Vagina (tissue), 2 donors: Measurements from ENCODE around the gene FRMD3. TPM values are rescaled to one million over a fixed set of nuclear protein-coding genes. Genes with fewer than 3 reads are reported as not detected.

ENCODE experiments used
- DNase-seq, 2 donors: peaks; one replicate each; pipeline ENCODE4 v3.0.0-alpha.2; 2017; ENCODE audit errors: extremely low spot score in 2 of 2
- H3K27ac ChIP-seq: fragments of 200-600 bp; sonication (generic); one replicate; pipeline ENCODE4 v1.5.1; 2019
- H3K27me3 ChIP-seq: fragments of 200-600 bp; sonication (generic); one replicate; pipeline ENCODE4 v1.5.1; 2019
- H3K36me3 ChIP-seq, 2 donors: fragments of 200-600 bp; sonication (generic); one replicate each; pipeline ENCODE4 v1.5.1; 2017 to 2019
- H3K4me1 ChIP-seq: fragments of 200-600 bp; sonication (generic); one replicate; pipeline ENCODE4 v1.5.1; 2019
- H3K4me3 ChIP-seq, 2 donors: fragments of 200-600 bp; sonication (generic); 1 replicate in 1 of 2; 2 replicates in 1 of 2; pipeline ENCODE4 v1.5.1; 2016 to 2019
- H3K9me3 ChIP-seq: fragments of 200-600 bp; sonication (generic); one replicate; pipeline ENCODE4 v1.5.1; 2019
- CTCF ChIP-seq, 3 experiments: fragments of 450-650 bp in 2 of 3; fragments of 200-600 bp in 1 of 3; sonication (generic) in 1 of 3; IDR thresholded peaks; one replicate each; pipeline ENCODE4 v1.5.1; 2017 to 2019; ENCODE audit warnings: antibody characterized with exemption in 3 of 3, mild to moderate bottlenecking in 2 of 3, moderate library complexity in 2 of 3
- POLR2A ChIP-seq, 2 donors: fragments of 450-650 bp; IDR thresholded peaks; one replicate each; pipeline ENCODE4 v1.6.1; 2017; ENCODE audit warnings: antibody characterized with exemption in 2 of 2, mild to moderate bottlenecking in 2 of 2, moderate library complexity in 2 of 2
- POLR2AphosphoS5 ChIP-seq, 2 donors: sonication (generic); formaldehyde crosslinking; IDR thresholded peaks; one replicate each; pipeline ENCODE4 v1.9.0; 2017; ENCODE audit warnings: antibody characterized with exemption in 2 of 2, mild to moderate bottlenecking in 2 of 2, low read depth in 1 of 2; ENCODE audit not compliant: insufficient read depth in 1 of 2
- intact Hi-C: fragments of 100-400 bp; cut with DNase I; formaldehyde crosslinking; loops from one replicate; pipeline ENCODE4 v1.15.1; 2023
- total RNA-seq: library from RNA; depleted of rRNA; stranded (reverse); fragments of >200 nt; gene quantifications from one replicate; pipeline ENCODE4 v1.2.3, GENCODE V29; 2016

Gene FRMD3
- total RNA-seq, 1 donor from 2014 or later: 13.8 TPM

- no peak for DNase-seq
- Histone ChIP-seq H3K9me3 (no peaks in the 10 kb centered on the region), H3K36me3 (no peaks in the 10 kb centered on the region), H3K27me3 (no peaks in the 10 kb centered on the region), H3K4me3 (no peak overlapping the region), H3K27ac (no peak overlapping the region), H3K4me1 (no peaks in the 10 kb centered on the region)
- no peak for TF ChIP-seq POLR2A (IDR thresholded peaks at IDR 0.05)
- intact Hi-C loops: no loop called here
Observed at GRCh38 chr9:83483223-83483622, 55.0 kb downstream of the FRMD3 start.

GRCh38 chr9:83479765-83480164 is 58.4 kb downstream of the FRMD3 start:
- H3K27ac ChIP-seq: no peak overlapping the region
- H3K4me1 ChIP-seq: no peaks in the 10 kb centered on the region
- intact Hi-C loops: no loop called here
- H3K27me3 ChIP-seq: no peaks in the 10 kb centered on the region
- H3K36me3 ChIP-seq: no peaks in the 10 kb centered on the region
- no peak for DNase-seq
- H3K9me3 ChIP-seq: no peaks in the 10 kb centered on the region
- H3K4me3 ChIP-seq: no peak overlapping the region
- TF ChIP-seq POLR2A (IDR thresholded peaks at IDR 0.05) (no peak), CTCF (IDR thresholded peaks at IDR 0.05) (no peak), POLR2AphosphoS5 (IDR thresholded peaks at IDR 0.05; ENCODE audit: insufficient read depth in 1 of 2, low read depth in 1 of 2) (no peak)

- Histone ChIP-seq H3K36me3 (no peaks in the 10 kb centered on the region), H3K4me3 (no peak overlapping the region), H3K27ac (no peak overlapping the region), H3K27me3 (no peaks in the 10 kb centered on the region), H3K4me1 (no peaks in the 10 kb centered on the region), H3K9me3 (no peaks in the 10 kb centered on the region)
- DNase-seq: no peak
- TF ChIP-seq POLR2A (IDR thresholded peaks at IDR 0.05): no peak
- no peak for TF ChIP-seq CTCF (IDR thresholded peaks at IDR 0.05)
- no peak for TF ChIP-seq POLR2AphosphoS5 (IDR thresholded peaks at IDR 0.05; ENCODE audit: insufficient read depth in 1 of 2, low read depth in 1 of 2)
- intact Hi-C loops: no loop called here
Observed at GRCh38 chr9:83477571-83477970, 60.6 kb downstream of the FRMD3 start.

GRCh38 chr9:83477120-83477519 is 61.1 kb downstream of the FRMD3 start:
- no peak overlapping the region for H3K4me3 ChIP-seq
- no peaks in the 10 kb centered on the region for H3K9me3 ChIP-seq
- no peak for DNase-seq
- H3K27ac ChIP-seq: no peak overlapping the region
- H3K4me1 ChIP-seq: no peaks in the 10 kb centered on the region
- no peak for TF ChIP-seq POLR2AphosphoS5 (IDR thresholded peaks at IDR 0.05; ENCODE audit: insufficient read depth in 1 of 2, low read depth in 1 of 2)
- TF ChIP-seq POLR2A (IDR thresholded peaks at IDR 0.05): no peak
- TF ChIP-seq CTCF (IDR thresholded peaks at IDR 0.05): no peak
- H3K36me3 ChIP-seq: no peaks in the 10 kb centered on the region
- intact Hi-C loops: no loop called here
- H3K27me3 ChIP-seq: no peaks in the 10 kb centered on the region

GRCh38 chr9:83476513-83476912 is 61.7 kb downstream of the FRMD3 start:
- intact Hi-C loops: no loop called here
- no peak for DNase-seq
- TF ChIP-seq CTCF (IDR thresholded peaks at IDR 0.05): no peak
- no peak for TF ChIP-seq POLR2AphosphoS5 (IDR thresholded peaks at IDR 0.05; ENCODE audit: insufficient read depth in 1 of 2, low read depth in 1 of 2)
- no peak for TF ChIP-seq POLR2A (IDR thresholded peaks at IDR 0.05)

GRCh38 chr9:83475741-83476140 is 62.5 kb downstream of the FRMD3 start:
- no peak overlapping the region for H3K27ac ChIP-seq
- no peak overlapping the region for H3K4me3 ChIP-seq
- TF ChIP-seq POLR2AphosphoS5 (IDR thresholded peaks at IDR 0.05; ENCODE audit: insufficient read depth in 1 of 2, low read depth in 1 of 2): no peak
- DNase-seq: no peak
- H3K4me1 ChIP-seq: no peaks in the 10 kb centered on the region
- H3K27me3 ChIP-seq: no peaks in the 10 kb centered on the region
- no peaks in the 10 kb centered on the region for H3K36me3 ChIP-seq
- H3K9me3 ChIP-seq: no peaks in the 10 kb centered on the region
- intact Hi-C loops: no loop called here

More at GRCh38 chr9:83476513-83476912, 61.7 kb downstream of the FRMD3 start:
- Histone ChIP-seq H3K27me3 (no peaks in the 10 kb centered on the region), H3K27ac (no peak overlapping the region), H3K4me1 (no peaks in the 10 kb centered on the region), H3K36me3 (no peaks in the 10 kb centered on the region), H3K4me3 (no peak overlapping the region), H3K9me3 (no peaks in the 10 kb centered on the region)
